Parathyroid adenoma (tissue), 2 donors: Measurements from ENCODE around the gene NUAK1.

Source experiments
- H2AFZ ChIP-seq: fragments of 300-600 bp; sonication (generic); one replicate; pipeline ENCODE4 v1.7.0; 2017; ENCODE audit warnings: antibody characterized with exemption, mild to moderate bottlenecking
- H3K27ac ChIP-seq: fragments of 300-600 bp; sonication (generic); one replicate; pipeline ENCODE4 v1.7.0; 2017
- H3K27me3 ChIP-seq: fragments of 300-600 bp; sonication (generic); one replicate; pipeline ENCODE4 v1.7.0; 2017; ENCODE audit warnings: low read length; ENCODE audit not compliant: control insufficient read depth, insufficient read depth
- H3K36me3 ChIP-seq: fragments of 300-600 bp; sonication (generic); one replicate; pipeline ENCODE4 v1.7.0; 2017; ENCODE audit warnings: low read length; ENCODE audit not compliant: control insufficient read depth, insufficient read depth
- H3K4me1 ChIP-seq: fragments of 300-600 bp; sonication (generic); one replicate; pipeline ENCODE4 v1.7.0; 2017; ENCODE audit warnings: control low read depth
- H3K4me2 ChIP-seq: fragments of 300-600 bp; sonication (generic); one replicate; pipeline ENCODE4 v1.7.0; 2017; ENCODE audit warnings: low read length
- H3K4me3 ChIP-seq: fragments of 300-600 bp; sonication (generic); one replicate; pipeline ENCODE4 v1.7.0; 2017; ENCODE audit warnings: low read depth, low read length
- H3K79me2 ChIP-seq: fragments of 300-600 bp; sonication (generic); one replicate; pipeline ENCODE4 v1.7.0; 2017; ENCODE audit warnings: control low read depth
- H3K9ac ChIP-seq: fragments of 300-600 bp; sonication (generic); one replicate; pipeline ENCODE4 v1.7.0; 2017; ENCODE audit warnings: mild to moderate bottlenecking
- H3K9me3 ChIP-seq: fragments of 300-600 bp; sonication (generic); one replicate; pipeline ENCODE4 v1.7.0; 2017; ENCODE audit warnings: low read length; ENCODE audit not compliant: control insufficient read depth
- TF ChIP-seq, protein P1 (sequence below): fragments of 300-600 bp; sonication (generic); IDR thresholded peaks from one replicate; pipeline ENCODE4 v1.7.0; 2017; ENCODE audit warnings: antibody characterized with exemption, mild to moderate bottlenecking
- donor health status: primary hyperparathyroidism.

The NUAK1 gene

GRCh38 chr12:106079148-106079738 is 59.5 kb downstream of the NUAK1 start:
- no peak overlapping the region for H2AFZ ChIP-seq
- H3K4me2 ChIP-seq, result no peak overlapping the region
- no peak overlapping the region for H3K9ac ChIP-seq
- no peaks in the 10 kb centered on the region for H3K36me3 ChIP-seq
- H3K4me1 ChIP-seq, result peaks cover 28% of the 10 kb centered on the region
- no peaks in the 10 kb centered on the region for H3K9me3 ChIP-seq
- H3K27me3 ChIP-seq, result no peaks in the 10 kb centered on the region
- H3K27ac ChIP-seq, result no peak overlapping the region
- H3K4me3 ChIP-seq, result no peak overlapping the region
- peaks cover 6% of the 10 kb centered on the region for H3K79me2 ChIP-seq
- TF ChIP-seq, protein P1, sequence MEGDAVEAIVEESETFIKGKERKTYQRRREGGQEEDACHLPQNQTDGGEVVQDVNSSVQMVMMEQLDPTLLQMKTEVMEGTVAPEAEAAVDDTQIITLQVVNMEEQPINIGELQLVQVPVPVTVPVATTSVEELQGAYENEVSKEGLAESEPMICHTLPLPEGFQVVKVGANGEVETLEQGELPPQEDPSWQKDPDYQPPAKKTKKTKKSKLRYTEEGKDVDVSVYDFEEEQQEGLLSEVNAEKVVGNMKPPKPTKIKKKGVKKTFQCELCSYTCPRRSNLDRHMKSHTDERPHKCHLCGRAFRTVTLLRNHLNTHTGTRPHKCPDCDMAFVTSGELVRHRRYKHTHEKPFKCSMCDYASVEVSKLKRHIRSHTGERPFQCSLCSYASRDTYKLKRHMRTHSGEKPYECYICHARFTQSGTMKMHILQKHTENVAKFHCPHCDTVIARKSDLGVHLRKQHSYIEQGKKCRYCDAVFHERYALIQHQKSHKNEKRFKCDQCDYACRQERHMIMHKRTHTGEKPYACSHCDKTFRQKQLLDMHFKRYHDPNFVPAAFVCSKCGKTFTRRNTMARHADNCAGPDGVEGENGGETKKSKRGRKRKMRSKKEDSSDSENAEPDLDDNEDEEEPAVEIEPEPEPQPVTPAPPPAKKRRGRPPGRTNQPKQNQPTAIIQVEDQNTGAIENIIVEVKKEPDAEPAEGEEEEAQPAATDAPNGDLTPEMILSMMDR, result no peak

DNA sequence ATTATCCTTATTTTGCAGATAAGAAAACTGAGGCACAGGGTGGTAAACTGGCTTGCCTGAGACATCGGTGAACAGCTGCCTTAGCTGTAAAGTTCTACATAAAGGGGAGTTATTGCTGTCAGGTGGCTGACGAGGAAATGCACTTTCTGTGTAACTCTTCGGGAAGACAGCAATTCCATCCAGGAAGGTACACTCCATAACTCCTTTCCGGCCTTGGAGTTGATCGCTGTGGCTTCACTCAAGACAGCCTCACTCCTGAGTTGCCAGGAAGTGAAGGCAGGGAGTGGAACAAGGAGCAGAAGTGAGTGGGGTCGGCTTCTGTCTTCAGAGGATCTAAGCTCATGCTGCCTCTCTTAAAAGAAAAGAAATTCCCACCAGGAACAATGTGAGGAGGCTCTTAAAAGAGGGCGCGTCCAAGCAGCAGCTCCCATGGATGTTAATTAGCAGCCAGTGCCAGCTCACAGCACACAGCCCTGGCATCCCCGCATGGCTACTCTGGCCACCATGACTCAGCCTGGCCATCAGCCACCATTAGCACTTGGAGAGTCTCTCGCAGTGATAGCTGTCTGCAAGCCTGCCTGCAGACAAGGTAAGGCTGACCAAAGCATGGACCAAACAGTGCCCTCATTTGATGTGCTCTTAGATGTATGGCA is 60.3 kb downstream of the NUAK1 start:
- no peaks in the 10 kb centered on the region for H3K9me3 ChIP-seq
- no peak overlapping the region for H3K4me3 ChIP-seq
- no peak overlapping the region for H3K9ac ChIP-seq
- peaks cover 6% of the 10 kb centered on the region for H3K79me2 ChIP-seq
- no peak overlapping the region for H3K4me2 ChIP-seq
- peaks cover 28% of the 10 kb centered on the region for H3K4me1 ChIP-seq
- no peak overlapping the region for H3K27ac ChIP-seq
- H3K36me3 ChIP-seq, result no peaks in the 10 kb centered on the region
- H3K27me3 ChIP-seq, result no peaks in the 10 kb centered on the region
- TF ChIP-seq, protein P1, result no peak
- no peak overlapping the region for H2AFZ ChIP-seq

GRCh38 chr12:106074706-106075392 is 63.9 kb downstream of the NUAK1 start:
- Histone ChIP-seq H3K4me2 (no peak overlapping the region), H3K79me2 (peaks cover 2% of the 10 kb centered on the region), H2AFZ (no peak overlapping the region), H3K27me3 (no peaks in the 10 kb centered on the region), H3K4me1 (peaks cover 28% of the 10 kb centered on the region), H3K9ac (no peak overlapping the region), H3K36me3 (no peaks in the 10 kb centered on the region), H3K9me3 (no peaks in the 10 kb centered on the region), H3K27ac (peak overlapping the region; percentile 33), H3K4me3 (no peak overlapping the region)
- TF ChIP-seq, protein P1, result no peak

DNA sequence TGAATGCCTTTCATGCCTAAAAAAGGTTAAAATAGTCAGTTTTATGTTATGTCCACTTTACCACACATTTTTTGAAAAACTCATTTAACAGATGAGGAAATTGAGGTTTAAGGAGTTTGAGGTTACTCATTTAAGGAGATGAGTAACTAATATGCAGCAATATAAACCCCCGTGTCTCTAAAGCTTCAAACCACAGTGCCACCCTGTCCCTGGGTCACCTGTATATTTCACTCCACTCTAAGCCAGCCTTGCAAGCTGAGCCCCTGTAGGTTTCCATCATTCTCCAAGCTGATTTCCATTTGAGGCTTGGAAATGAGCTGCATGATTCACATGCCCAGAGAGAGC is 64.4 kb downstream of the NUAK1 start:
- no peaks in the 10 kb centered on the region for H3K36me3 ChIP-seq
- no peak overlapping the region for H3K4me2 ChIP-seq
- H2AFZ ChIP-seq, result no peak overlapping the region
- H3K4me1 ChIP-seq, result peaks cover 28% of the 10 kb centered on the region
- peak overlapping the region; percentile 33 for H3K27ac ChIP-seq
- H3K9ac ChIP-seq, result no peak overlapping the region
- peaks cover 2% of the 10 kb centered on the region for H3K79me2 ChIP-seq
- no peaks in the 10 kb centered on the region for H3K9me3 ChIP-seq
- no peak overlapping the region for H3K4me3 ChIP-seq
- TF ChIP-seq, protein P1, result no peak
- no peaks in the 10 kb centered on the region for H3K27me3 ChIP-seq
